HCT116 (cell line): Measurements from ENCODE around the gene SOST. TPM values are rescaled to one million over a fixed set of nuclear protein-coding genes. Genes with fewer than 3 reads are reported as not detected.

Experiments
- ATAC-seq: fragments of 200-7000 bp; cut with Tn5 transposase; 2 replicates; pipeline ENCODE4 v1.9.1; 2020; ENCODE audit warnings: mild to moderate bottlenecking, moderate library complexity
- BruUV-seq: library from RNA; stranded (reverse); fragments of 400-500 nt; replicated peaks from 2 replicates; lab custom pipeline; 2021; lab: Mats Ljungman, UMichigan
- CTCF ChIA-PET: fragments of 300-600 bp; sonication (Branson Sonifier 250); formaldehyde crosslinking; loops from one replicate; lab custom pipeline; 2021; ENCODE audit warnings: antibody characterized with exemption; lab: Charles Lee
- POLR2A ChIA-PET: fragments of 300-600, 350-600 bp; sonication (Branson Sonifier 250); formaldehyde crosslinking; loops from one replicate; lab custom pipeline; 2021; ENCODE audit warnings: antibody characterized with exemption; lab: Charles Lee
- RAD21 ChIA-PET, 2 experiments: fragments of 300-600 bp; sonication (Branson Sonifier 250); formaldehyde crosslinking; loops; one replicate each; lab custom pipeline; 2023; ENCODE audit warnings: low total read pairs in 2 of 2; ENCODE audit not compliant: uncharacterized antibody in 2 of 2, unreplicated experiment in 2 of 2, low non-redundant PET in 1 of 2; lab: Charles Lee
- DNase-seq: peaks from one replicate; pipeline ENCODE4 v3.0.0-alpha.2; 2010; ENCODE audit warnings: low read depth, low spot score
- H2AFZ ChIP-seq: fragments of 200-600 bp; shearing (Covaris generic), sonication (generic); 2 replicates; pipeline ENCODE4 v1.6.1; 2017; ENCODE audit warnings: low read depth, mixed run types, mixed read lengths, antibody characterized with exemption, low read length; ENCODE audit not compliant: poor library complexity, severe bottlenecking
- H3K27ac ChIP-seq: 2 replicates; pipeline ENCODE4 v1.5.1; 2012; ENCODE audit warnings: low read depth, low read length
- H3K27me3 ChIP-seq: fragments of 200-600 bp; sonication (generic); 2 replicates; pipeline ENCODE4 v1.6.1; 2016; ENCODE audit warnings: mixed run types, low read length, mixed read lengths; ENCODE audit not compliant: insufficient read depth
- H3K36me3 ChIP-seq, 2 experiments: fragments of 200-500 bp in 1 of 2; fragments of 200-600 bp in 1 of 2; sonication (Bioruptor generic) in 1 of 2; sonication (generic) in 1 of 2; 2 replicates each; pipeline versions ENCODE4 v1.5.1 to v1.6.1; 2014 to 2016; ENCODE audit warnings: low read length in 2 of 2, inconsistent platforms in 1 of 2, mixed read lengths in 1 of 2, mixed run types in 1 of 2; ENCODE audit not compliant: insufficient read depth in 2 of 2, control insufficient read depth in 1 of 2
- H3K4me1 ChIP-seq, 2 experiments: fragments of 200-600 bp in 1 of 2; sonication (generic) in 1 of 2; 2 replicates each; pipeline versions ENCODE4 v1.5.1 to v1.6.1; 2012 to 2017; ENCODE audit warnings: low read length in 2 of 2, inconsistent platforms in 1 of 2, mild to moderate bottlenecking in 1 of 2, mixed read lengths in 1 of 2, mixed run types in 1 of 2, moderate library complexity in 1 of 2; ENCODE audit not compliant: insufficient read depth in 2 of 2, control insufficient read depth in 1 of 2
- H3K4me2 ChIP-seq: fragments of 200-600 bp; sonication (generic); 2 replicates; pipeline ENCODE4 v1.6.1; 2017; ENCODE audit warnings: mixed run types, low read length, mixed read lengths
- H3K4me3 ChIP-seq, 2 experiments: fragments of 200-600 bp in 1 of 2; sonication (generic) in 1 of 2; replicated peaks in 1 of 2; 2 replicates each; pipeline ENCODE4 v1.5.1; 2011 to 2016; ENCODE audit warnings: low read length in 2 of 2, control low read depth in 1 of 2, low read depth in 1 of 2, mild to moderate bottlenecking in 1 of 2, mixed read lengths in 1 of 2, mixed run types in 1 of 2
- H3K79me2 ChIP-seq: fragments of 200-600 bp; sonication (generic); 2 replicates; pipeline ENCODE4 v1.6.1; 2017; ENCODE audit warnings: mild to moderate bottlenecking, mixed run types, low read length, moderate library complexity, mixed read lengths; ENCODE audit not compliant: insufficient read depth
- H3K9ac ChIP-seq: fragments of 200-600 bp; sonication (generic); 2 replicates; pipeline ENCODE4 v1.6.1; 2016; ENCODE audit warnings: low read length, mixed read lengths
- H3K9me2 ChIP-seq: fragments of 200-600 bp; sonication (generic), shearing (Covaris generic); 2 replicates; pipeline ENCODE4 v1.6.1; 2017; ENCODE audit warnings: mixed run types, mild to moderate bottlenecking, moderate library complexity; ENCODE audit not compliant: insufficient read depth
- H3K9me3 ChIP-seq, 2 experiments: fragments of 200-500 bp in 1 of 2; fragments of 200-600 bp in 1 of 2; sonication (Bioruptor generic) in 1 of 2; sonication (generic) in 1 of 2; 2 replicates each; pipeline ENCODE4 v1.6.1; 2014 to 2017; ENCODE audit warnings: low read length in 2 of 2, mixed read lengths in 2 of 2, inconsistent platforms in 1 of 2, low read depth in 1 of 2, mild to moderate bottlenecking in 1 of 2, mixed run types in 1 of 2, moderate library complexity in 1 of 2; ENCODE audit not compliant: control insufficient read depth in 1 of 2, insufficient read depth in 1 of 2
- H4K20me1 ChIP-seq: fragments of 200-600 bp; sonication (generic), shearing (Covaris generic); 2 replicates; pipeline ENCODE4 v1.6.1; 2017; ENCODE audit warnings: mixed run types, mild to moderate bottlenecking, moderate library complexity; ENCODE audit not compliant: insufficient read depth
- CBX3 ChIP-seq: IDR thresholded peaks from 2 replicates; pipeline ENCODE4 v1.6.1; 2012; ENCODE audit warnings: low read depth
- CEBPB ChIP-seq: IDR thresholded peaks from 2 replicates; pipeline ENCODE4 v1.6.1; 2012; ENCODE audit warnings: low read depth
- CTCF ChIP-seq, 3 experiments: fragments of 200-600 bp in 1 of 3; sonication (generic) in 1 of 3; IDR thresholded peaks in 2 of 3; conservative IDR thresholded peaks in 1 of 3; 2 replicates each; pipeline ENCODE4 v1.5.1; 2012 to 2017; ENCODE audit warnings: low read depth in 2 of 3, low read length in 2 of 3, antibody characterized with exemption in 1 of 3, borderline replicate concordance in 1 of 3, control low read depth in 1 of 3, mild to moderate bottlenecking in 1 of 3, mixed read lengths in 1 of 3, mixed run types in 1 of 3, moderate library complexity in 1 of 3; ENCODE audit not compliant: insufficient read depth in 1 of 3
- ELF1 ChIP-seq: IDR thresholded peaks from 2 replicates; pipeline ENCODE4 v1.6.1; 2012; ENCODE audit warnings: low read depth, borderline replicate concordance
- EZH2 ChIP-seq: fragments of 200-600 bp; sonication (generic); IDR thresholded peaks from 2 replicates; pipeline ENCODE4 v1.6.1; 2017; ENCODE audit warnings: antibody characterized with exemption, mixed run types
- EZH2phosphoT487 ChIP-seq: fragments of 200-600 bp; IDR thresholded peaks from 2 replicates; pipeline ENCODE4 v1.6.1; 2018; ENCODE audit warnings: antibody characterized with exemption, borderline replicate concordance
- FOSL1 ChIP-seq: IDR thresholded peaks from 2 replicates; pipeline ENCODE4 v1.6.1; 2012; ENCODE audit warnings: low read depth
- JUND ChIP-seq: IDR thresholded peaks from 2 replicates; pipeline ENCODE4 v1.6.1; 2012
- POLR2A ChIP-seq: IDR thresholded peaks from 2 replicates; pipeline ENCODE4 v1.7.0; 2011; ENCODE audit warnings: borderline replicate concordance; ENCODE audit not compliant: insufficient read depth, insufficient read length; ENCODE audit errors: extremely low read depth
- SP1 ChIP-seq: IDR thresholded peaks from 2 replicates; pipeline ENCODE4 v1.6.1; 2012; ENCODE audit warnings: low read depth
- TCF7L2 ChIP-seq: IDR thresholded peaks from 2 replicates; pipeline ENCODE4 v1.7.0; 2011; ENCODE audit warnings: borderline replicate concordance, inconsistent platforms; ENCODE audit not compliant: insufficient read depth, insufficient read length; ENCODE audit errors: extremely low read depth
- YY1 ChIP-seq: IDR thresholded peaks from 2 replicates; pipeline ENCODE4 v1.6.1; 2011; ENCODE audit warnings: low read length, low read depth, moderate library complexity, mild to moderate bottlenecking; ENCODE audit not compliant: insufficient replicate concordance; ENCODE audit errors: extremely low read depth
- intact Hi-C: fragments of 100-400 bp; cut with micrococcal nuclease; formaldehyde crosslinking; loops from 2 replicates; pipeline ENCODE4 v1.10.0; 2022
- total RNA-seq: library from RNA; stranded (reverse); gene quantifications from one replicate; pipeline ENCODE4 v1.2.1, GENCODE V29; 2021; ENCODE audit not compliant: unreplicated experiment

SOST gene
- total RNA-seq, 1 experiment from 2014 or later, result not detected

- POLR2A ChIA-PET, result no interaction called here
- intact Hi-C loops, result no loop called here
Observed at GRCh38 chr17:43720311-43721060, 38.1 kb downstream of the SOST start.

GRCh38 chr17:43719578-43719977 lies 39.0 kb downstream of the SOST start:
- no peak overlapping the region for H3K4me2 ChIP-seq
- no peak overlapping the region for H3K9ac ChIP-seq
- intact Hi-C loops, result loop anchor here (2.0 kb wide), 1 partner anchor 17 kb away; no protein-coding TSS in a partner anchor
- H3K36me3 ChIP-seq, result no peaks in the 10 kb centered on the region
- POLR2A ChIA-PET, result no interaction called here
- H3K4me3 ChIP-seq, result no peak overlapping the region
- RAD21 ChIA-PET, result no interaction called here
- no peak for TF ChIP-seq JUND
- no peak for TF ChIP-seq YY1
- no peak for TF ChIP-seq TCF7L2
- TF ChIP-seq EZH2, result no peak
- TF ChIP-seq CBX3, result no peak
- TF ChIP-seq EZH2phosphoT487, result no peak
- no peak for TF ChIP-seq ELF1
- TF ChIP-seq CTCF (IDR thresholded peaks at IDR 0.05 in 2 of 3, conservative IDR thresholded peaks at IDR 0.05 in 1 of 3; ENCODE audit: borderline replicate concordance in 1 of 3, insufficient read depth in 1 of 3, low read depth in 2 of 3, low read length in 2 of 3), result no peak
- no peak for TF ChIP-seq SP1
- TF ChIP-seq POLR2A, result no peak
- TF ChIP-seq CEBPB, result no peak
- TF ChIP-seq, all 23 proteins: peak for 0
- ATAC-seq (no peak), DNase-seq (no peak)
- Histone ChIP-seq H3K9me3 (no peaks in the 10 kb centered on the region), H3K79me2 (no peaks in the 10 kb centered on the region), H3K9me2 (no peaks in the 10 kb centered on the region), H2AFZ (no peak overlapping the region), H3K27ac (no peak overlapping the region), H3K4me1 (peaks cover 0 to 34% of the 10 kb centered on the region in 2 experiments; a peak in 2 of 4 replicates), H3K27me3 (no peaks in the 10 kb centered on the region), H4K20me1 (no peaks in the 10 kb centered on the region)
- no TSS peak for BruUV-seq
- CTCF ChIA-PET, result no interaction called here

More at GRCh38 chr17:43720311-43721060, 38.1 kb downstream of the SOST start:
- Histone ChIP-seq H3K4me1 (peaks cover 0 to 34% of the 10 kb centered on the region in 2 experiments; a peak in 2 of 4 replicates), H3K9ac (no peak overlapping the region), H3K27ac (no peak overlapping the region), H3K9me2 (no peaks in the 10 kb centered on the region), H3K27me3 (no peaks in the 10 kb centered on the region), H2AFZ (no peak overlapping the region), H3K36me3 (no peaks in the 10 kb centered on the region), H4K20me1 (no peaks in the 10 kb centered on the region), H3K9me3 (no peaks in the 10 kb centered on the region), H3K79me2 (no peaks in the 10 kb centered on the region), H3K4me2 (no peak overlapping the region), H3K4me3 (no peak overlapping the region)
- ChIA-PET CTCF (no interaction called here), RAD21 (no interaction called here)
- BruUV-seq, result no TSS peak
- DNase-seq (no peak), ATAC-seq (no peak)
- TF ChIP-seq FOSL1, result no peak
- TF ChIP-seq CBX3, result no peak
- no peak for TF ChIP-seq EZH2
- TF ChIP-seq SP1, result no peak
